GM12801 (cell line): ENCODE data around the gene SMG6.

ENCODE experiments used
- CTCF ChIP-seq: IDR thresholded peaks from one replicate; pipeline ENCODE4 v1.5.1; 2011; ENCODE audit warnings: control low read depth; ENCODE audit not compliant: insufficient read length; ENCODE audit errors: extremely low read depth

Gene SMG6

DNA sequence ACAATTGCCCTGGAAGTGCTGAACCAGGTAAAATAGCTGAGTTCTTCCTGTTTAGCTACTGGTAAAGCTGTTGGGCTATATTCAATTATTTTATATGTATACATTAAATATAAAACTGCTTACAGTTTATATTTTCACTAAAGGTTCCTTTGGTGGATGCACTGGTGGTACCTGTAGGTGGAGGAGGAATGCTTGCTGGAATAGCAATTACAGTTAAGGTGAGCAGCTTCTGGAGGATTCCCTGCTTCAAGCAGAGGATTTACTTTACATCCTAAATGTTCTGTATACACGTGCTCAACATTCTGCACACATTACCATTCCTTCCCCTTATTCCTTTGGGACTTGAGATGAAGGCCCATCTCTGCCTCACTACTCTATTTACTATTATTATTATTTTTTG lies 17.8 kb upstream of the SMG6 start:
- no peak for TF ChIP-seq CTCF

- no peak for TF ChIP-seq CTCF
These were observed 15.5 kb upstream of the SMG6 start for GRCh38 chr17:2319051-2319450.

GRCh38 chr17:2317796-2318195 lies 14.2 kb upstream of the SMG6 start:
- no peak for TF ChIP-seq CTCF

GRCh38 chr17:2312736-2313135 lies 9.2 kb upstream of the SMG6 start:
- no peak for TF ChIP-seq CTCF

- TF ChIP-seq CTCF = no peak
These were observed 6.0 kb upstream of the SMG6 start for GRCh38 chr17:2309338-2310154.

GRCh38 chr17:2304931-2305330 lies 1.3 kb upstream of the SMG6 start:
- no peak for TF ChIP-seq CTCF

DNA sequence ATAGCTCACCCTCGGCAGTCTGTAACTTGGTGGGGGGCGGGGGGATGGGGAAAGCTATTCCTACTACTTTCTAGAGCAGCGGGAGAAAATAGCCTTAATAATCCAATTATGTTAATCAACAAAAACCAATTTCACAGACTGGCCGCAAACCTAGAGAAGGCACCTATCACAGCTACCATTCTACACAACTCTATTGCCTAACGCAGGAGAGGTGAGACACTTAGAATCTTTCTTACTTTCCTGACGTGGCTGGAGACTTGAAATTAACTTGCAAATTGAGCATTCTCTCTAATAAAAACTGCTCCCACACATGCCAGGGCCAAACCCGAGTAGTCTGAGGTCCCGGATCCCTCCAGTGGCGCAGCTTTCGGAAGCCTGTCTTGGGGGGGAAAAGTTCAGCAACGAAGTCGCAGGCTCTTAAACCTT lies 794 bp downstream of the SMG6 start:
- no peak for TF ChIP-seq CTCF
